GM19438 (cell line): ENCODE results near the gene CCL2.

ENCODE experiments used
- ATAC-seq: cut with Tn5 transposase; IDR thresholded peaks from one replicate; pipeline ENCODE4 v1.9.1; 2021; ENCODE audit warnings: low read depth; ENCODE audit not compliant: unreplicated experiment

The CCL2 gene

DNA sequence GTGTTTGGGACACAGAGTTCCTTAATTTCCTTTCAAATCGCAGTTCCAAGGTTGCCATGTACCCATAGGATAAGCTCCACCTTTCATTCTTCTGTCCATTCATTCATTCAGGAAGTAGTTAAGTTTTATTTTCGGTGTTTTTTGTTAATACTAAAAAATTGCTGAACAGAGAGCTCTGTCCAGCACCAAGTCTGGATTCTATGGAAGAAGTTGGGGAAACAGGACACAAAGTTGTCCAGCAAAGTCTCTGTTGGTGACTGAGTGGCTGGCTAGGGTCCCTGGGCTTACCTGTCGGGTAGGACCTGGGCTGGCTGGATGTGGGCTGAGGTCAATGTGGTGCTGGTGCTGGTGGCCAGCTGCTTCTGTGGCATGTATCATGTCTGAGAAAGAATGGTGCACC, 17.6 kb upstream of the CCL2 start:
- ATAC-seq: no peak

DNA sequence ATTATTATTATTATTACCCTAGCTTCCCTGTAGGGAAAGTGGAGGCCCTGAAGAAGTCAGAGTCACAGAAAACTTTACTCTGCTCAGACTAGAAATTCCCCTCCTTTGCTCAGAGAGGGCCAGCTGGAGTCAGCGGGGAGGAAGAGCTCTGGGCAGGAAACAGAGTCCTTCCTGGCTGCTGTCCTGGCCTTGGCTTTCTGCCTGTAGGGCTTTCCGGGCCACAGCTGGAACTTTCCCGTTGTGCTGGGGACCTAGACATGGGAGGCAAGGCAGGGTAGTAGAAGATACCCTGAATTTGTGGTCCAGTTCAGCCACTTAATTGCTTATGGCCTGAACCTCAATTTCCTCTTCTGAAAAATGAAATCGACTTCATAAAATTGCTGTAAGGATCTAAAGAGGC, 14.0 kb upstream of the CCL2 start:
- ATAC-seq: no peak

DNA sequence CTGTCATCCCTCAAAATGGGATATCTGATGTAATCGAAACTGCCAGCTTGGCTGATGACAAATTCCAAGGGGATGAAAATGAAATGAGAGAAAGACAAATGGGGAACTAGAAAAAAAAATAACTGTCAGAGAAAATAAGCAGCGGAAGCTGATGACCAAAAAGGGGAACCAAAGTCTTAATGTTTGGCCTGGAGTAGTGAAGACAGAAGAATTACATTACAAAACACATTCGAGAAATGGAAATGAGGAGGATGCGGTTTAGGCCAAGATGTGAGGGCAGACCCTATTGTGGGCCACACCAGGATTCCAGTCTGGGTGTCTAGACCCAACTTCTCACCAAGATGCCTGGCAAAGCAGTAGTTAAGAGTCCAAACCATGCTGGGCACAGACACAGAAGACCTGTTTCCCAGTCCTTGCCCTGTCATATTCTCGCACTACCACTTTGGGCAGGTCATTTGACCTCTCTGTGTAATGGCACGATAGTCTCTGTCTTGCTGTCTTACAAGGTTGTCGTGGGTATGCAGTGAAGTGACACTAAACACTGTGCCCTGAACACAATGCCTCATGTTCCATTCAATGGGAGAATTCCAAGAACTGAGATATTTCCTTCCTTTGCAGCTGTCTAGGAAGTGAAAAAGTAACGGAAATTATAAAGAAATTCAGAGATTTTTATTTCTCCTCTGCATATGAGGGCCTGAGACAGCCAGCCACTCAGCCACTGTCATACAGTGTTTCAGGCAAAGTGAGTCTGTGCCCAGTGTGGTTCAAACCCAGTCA, 12.3 kb upstream of the CCL2 start:
- no peak for ATAC-seq

DNA sequence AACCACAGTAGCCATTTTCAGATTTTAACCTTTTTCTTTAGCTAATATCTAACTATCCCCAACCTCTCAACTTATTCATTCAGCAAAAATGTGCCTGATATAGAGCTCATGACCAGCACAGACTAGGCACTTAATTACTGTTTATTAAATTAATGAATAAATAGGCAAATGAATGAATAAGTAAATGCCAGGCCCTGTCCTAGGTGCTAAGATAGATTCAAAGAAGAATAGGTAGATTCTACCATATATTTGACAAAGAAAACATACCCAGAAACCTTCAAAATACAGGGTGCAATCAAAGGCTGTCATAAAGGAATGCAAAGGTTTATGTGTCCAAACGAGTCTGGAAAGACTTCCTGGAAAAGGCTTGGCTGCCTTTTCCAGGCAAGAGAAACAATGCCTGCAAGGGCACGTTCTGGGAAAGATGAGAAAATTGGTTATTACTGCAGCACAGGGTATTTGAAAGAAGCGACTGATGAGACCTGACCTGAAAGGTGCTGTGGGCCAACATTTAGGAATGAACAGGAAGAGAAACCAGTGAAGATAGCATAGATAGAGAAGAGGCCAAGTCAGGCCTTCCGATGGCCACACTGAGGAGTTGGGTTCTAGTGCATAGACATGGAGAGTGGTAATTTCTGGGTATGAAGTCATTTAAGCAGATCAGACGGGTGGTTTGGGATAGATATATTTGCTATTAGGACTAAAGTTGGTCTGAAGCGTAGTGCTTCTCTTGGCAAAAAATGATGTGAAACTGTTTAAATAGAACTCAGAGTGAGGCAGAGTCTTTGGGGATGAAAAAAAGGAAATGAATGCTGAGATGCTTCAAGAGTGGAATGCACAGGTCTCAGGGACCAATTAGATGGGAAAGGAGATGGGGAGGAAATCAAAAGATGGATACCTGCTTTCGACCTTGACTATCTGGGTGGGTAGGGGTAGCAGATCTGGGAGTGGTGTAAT, 11.4 kb upstream of the CCL2 start:
- ATAC-seq: no peak

DNA sequence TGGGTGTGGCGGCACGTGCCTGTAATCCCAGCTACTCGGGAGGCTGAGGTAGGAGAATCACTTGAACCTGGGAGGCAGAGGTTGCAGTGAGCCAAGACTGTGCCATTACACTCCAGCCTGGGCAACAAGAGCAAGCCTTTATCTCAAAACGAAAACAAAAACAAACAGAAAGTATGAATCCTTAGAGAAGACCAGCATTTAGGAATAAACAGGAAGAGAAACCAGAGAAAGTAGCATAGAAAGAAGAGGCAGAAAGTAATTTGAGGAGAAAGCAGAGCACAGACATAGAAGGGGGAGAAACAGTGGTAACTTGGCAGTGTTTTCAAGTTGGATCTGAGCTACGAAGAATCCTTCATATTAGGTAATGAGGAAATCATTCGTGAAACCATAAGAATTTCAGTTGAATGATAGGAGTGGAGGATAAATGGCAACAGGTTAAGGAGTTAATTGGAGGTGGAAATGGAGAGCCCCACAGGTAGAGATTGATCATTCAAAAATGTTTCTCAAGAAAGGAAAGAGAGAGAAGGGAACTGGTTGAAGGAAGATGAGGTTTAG, 9.7 kb upstream of the CCL2 start:
- ATAC-seq: no peak

DNA sequence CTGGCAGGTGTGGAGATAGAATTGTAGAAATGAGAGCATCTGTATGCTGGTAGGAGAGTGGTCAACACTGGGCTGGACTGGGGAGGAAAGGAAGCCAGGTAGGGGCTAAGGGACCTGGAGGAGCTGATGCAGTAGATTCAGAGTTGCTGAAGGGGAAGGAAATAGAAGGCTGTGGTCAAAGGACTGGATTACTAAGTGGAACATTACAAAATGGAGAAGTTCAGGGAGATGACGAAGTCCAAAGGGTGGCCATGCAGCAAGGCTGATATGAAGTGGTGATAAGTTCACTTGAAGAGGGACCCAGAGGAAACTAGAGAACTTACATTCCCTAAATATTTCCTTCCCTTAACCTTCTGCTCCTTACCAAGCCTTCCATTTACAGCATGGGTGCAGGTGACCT, 8.6 kb upstream of the CCL2 start:
- ATAC-seq: no peak

DNA sequence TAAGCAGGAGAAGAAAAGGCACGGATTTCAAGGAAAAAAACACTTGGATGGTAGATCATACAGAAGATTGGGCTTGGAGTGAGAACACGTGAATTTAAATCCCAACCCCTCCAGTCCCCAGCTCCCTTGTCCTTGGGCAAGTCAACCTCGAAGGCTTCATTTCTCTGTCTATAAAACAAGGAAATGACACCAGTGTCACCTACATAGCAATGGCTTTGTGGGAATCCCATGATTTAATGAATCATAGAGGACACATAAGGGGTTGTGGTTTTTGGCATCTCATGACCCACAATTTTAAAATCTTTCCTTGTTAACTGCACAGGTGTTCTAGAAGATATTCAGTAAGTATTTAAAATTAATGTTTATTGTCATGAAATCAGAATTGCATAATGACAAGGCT, 8.2 kb upstream of the CCL2 start:
- ATAC-seq: no peak

DNA sequence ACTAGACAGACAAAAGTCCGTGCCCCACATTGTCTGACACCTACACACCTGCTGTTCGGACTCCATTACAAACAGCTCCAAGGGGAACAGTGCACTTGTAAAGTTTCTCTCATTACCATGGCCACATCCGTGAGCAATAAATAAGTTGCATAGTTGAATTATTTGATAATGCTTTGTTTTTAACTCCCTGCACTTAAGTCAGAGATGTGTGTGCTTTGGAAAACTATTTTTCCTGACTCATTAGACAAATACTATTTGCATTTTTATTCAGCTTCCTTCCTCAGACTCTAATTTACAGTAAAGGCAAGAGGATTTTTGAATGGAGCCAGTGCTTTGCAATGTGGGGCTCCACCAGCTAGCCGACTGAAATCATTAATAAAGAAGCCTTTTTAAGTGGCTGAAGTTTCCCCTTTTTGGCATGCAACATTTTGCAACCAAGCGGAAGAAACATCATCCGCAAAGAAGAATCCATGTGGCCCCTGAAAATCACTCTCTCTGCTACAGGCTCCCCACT, 6.5 kb upstream of the CCL2 start:
- ATAC-seq: no peak

DNA sequence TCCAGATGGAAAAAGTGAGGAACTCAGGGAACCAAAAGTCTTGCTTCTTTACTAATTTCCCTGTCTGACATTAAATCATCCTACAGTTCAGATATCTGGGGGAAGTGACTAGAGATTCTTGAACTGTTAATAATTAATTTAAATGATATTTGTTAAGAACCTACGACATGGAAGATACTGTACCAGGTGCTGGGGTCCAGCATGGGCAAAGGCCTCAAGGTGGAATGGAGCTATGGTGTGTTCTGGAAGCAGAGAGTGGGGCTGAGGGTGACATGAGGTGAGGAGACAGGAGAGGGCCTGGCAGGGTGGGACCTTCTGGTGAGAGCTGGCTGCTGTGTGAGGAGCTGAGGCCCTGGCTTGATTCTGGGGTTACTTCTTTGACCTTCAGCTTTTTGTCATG, 6.0 kb upstream of the CCL2 start:
- no peak for ATAC-seq

DNA sequence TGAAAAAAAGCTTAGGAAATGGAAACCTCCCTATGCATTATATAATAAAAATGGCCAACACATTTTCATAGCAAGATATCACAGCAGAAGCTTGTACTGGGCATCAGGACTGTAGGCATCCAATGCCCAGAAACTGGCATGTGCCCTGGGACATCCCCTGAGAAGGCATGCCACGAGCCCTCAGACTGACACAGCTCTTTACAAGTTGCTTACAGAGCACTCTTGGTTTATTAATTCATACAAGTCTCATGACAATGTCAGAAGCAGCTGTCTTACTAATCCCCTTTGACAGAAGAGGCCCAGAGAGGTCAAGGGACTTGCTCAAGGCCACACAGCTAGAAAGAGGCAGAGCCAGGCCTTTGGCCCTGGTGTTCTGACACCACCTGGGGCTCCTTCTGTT, 5.6 kb upstream of the CCL2 start:
- ATAC-seq: no peak

DNA sequence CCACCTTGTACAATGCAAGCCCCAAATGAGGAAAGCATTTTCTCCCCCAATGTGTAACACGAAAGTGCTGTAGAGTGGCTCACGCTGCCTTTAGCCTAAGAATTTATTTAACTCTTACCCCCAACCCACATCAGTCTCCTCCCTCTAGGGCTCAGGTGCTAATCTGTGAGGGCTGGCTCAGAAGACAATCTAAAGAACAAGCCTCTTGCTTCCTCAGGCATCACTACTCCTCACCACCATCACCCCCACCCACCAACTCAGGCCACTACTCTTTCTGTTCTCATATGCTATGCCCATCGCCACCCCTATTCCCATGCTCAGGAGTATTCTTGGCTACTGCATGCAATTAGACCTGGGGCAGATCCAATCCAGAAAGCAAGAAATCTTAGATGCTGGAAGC, 3.9 kb upstream of the CCL2 start:
- ATAC-seq: no peak

DNA sequence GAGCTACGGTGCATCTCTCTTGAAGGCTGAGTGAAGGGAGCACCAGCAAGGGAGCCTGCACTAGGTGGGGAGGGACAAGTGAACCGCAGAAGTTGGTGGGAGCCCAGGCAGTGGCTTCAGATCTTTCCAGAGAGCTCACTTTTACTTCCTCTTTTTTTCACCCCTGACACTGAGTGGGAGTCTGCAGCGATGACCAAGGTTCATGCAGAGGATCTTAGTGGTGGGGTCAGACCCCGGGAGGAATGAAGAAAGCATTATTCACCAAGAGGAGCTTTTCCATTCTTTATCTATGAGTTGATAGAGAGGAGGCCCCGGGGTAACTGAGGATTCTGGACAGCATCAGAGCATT, 3.0 kb upstream of the CCL2 start:
- ATAC-seq: no peak

DNA sequence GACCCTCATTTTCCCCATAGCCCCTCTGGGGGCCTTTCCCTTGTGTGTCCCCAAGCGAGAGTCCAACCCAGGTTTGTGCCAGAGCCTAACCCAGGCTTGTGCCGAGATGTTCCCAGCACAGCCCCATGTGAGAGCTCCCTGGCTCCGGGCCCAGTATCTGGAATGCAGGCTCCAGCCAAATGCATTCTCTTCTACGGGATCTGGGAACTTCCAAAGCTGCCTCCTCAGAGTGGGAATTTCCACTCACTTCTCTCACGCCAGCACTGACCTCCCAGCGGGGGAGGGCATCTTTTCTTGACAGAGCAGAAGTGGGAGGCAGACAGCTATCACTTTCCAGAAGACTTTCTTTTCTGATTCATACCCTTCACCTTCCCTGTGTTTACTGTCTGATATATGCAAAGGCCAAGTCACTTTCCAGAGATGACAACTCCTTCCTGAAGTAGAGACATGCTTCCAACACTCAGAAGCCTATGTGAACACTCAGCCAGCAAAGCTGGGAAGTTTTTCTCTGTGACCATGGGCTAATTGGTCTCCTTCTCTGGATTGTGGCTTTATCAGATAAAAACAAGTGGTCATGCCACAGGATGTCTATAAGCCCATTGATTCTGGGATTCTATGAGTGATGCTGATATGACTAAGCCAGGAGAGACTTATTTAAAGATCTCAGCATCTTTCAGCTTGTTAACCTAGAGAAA, 2.5 kb upstream of the CCL2 start:
- ATAC-seq: no peak

DNA sequence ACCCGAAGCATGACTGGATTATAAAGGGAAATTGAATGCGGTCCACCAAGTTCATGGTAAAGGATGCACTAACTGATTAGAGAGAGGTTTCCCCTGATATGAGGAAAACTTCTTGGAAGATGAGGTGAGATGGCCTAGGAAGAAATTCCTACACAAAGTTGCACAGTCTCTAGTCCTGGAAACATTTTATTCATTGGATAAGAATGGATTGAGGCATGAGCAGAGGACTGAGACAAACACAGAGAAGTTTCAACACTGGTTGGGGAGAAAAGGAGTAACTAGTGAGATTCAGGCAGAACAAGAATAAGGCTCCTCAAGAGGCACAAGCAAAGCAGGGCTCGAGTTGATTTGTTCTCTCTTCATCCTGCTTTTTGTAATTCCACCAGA, 2.0 kb upstream of the CCL2 start:
- ATAC-seq: no peak

DNA sequence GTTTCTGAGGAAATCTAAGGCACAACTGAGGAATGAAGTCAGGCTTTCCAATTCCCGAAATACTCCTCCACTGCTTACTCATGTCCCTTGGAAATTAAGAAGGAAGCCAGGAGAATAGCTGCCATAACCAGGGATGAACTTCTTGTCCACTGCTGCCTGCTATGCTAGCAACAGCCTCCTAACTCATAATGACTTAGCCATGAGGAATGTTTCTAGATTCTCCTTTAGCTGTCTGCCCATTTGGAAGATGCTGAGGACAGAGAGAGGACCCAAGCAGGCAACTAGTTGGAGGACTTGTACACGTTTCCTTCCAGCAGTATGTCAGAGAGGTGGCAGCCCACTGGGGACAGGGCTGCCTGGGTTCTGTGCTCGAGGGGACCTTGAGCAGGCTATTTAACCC, 939 bp upstream of the CCL2 start:
- ATAC-seq: no peak

DNA sequence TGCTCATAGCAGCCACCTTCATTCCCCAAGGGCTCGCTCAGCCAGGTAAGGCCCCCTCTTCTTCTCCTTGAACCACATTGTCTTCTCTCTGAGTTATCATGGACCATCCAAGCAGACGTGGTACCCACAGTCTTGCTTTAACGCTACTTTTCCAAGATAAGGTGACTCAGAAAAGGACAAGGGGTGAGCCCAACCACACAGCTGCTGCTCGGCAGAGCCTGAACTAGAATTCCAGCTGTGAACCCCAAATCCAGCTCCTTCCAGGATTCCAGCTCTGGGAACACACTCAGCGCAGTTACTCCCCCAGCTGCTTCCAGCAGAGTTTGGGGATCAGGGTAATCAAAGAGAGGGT, 272 bp downstream of the CCL2 start:
- ATAC-seq: no peak

DNA sequence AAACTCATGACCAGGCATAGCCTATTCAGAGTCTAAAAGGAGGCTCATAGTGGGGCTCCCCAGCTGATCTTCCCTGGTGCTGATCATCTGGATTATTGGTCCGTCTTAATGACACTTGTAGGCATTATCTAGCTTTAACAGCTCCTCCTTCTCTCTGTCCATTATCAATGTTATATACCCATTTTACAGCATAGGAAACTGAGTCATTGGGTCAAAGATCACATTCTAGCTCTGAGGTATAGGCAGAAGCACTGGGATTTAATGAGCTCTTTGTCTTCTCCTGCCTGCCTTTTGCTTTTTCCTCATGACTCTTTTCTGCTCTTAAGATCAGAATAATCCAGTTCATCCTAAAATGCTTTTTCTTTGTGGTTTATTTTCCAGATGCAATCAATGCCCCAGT, 756 bp downstream of the CCL2 start:
- ATAC-seq: no peak

DNA sequence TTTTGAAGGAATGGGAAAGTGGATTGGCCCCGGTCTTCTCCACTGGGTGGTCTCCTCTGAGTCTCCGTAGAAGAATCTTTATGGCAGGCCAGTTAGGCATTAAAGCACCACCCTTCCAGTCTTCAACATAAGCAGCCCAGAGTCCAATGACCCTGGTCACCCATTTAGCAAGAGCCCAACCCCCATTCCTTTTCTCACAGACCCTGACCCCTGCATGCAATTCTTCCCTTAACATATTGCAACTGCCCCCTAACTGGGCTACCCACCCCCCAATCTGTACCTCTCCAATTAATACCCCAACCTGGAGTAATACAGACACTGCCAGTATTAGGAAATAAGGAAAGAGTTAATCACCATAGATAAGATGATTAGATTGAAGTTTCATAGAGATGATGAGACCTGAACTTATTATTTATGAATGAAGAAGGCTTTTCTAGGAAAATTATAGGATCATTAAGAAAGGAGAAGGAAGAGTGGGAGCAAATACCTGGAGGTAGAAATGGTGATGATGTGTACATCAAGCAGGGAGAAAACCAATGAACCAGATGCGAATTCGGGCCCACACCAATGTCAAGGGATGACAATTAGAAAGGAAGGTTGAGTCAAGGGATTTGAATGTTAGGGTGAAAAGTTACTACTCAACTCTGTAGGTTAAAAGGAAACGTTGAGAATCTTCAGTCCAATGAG, 2.4 kb downstream of the CCL2 start:
- ATAC-seq: no peak

DNA sequence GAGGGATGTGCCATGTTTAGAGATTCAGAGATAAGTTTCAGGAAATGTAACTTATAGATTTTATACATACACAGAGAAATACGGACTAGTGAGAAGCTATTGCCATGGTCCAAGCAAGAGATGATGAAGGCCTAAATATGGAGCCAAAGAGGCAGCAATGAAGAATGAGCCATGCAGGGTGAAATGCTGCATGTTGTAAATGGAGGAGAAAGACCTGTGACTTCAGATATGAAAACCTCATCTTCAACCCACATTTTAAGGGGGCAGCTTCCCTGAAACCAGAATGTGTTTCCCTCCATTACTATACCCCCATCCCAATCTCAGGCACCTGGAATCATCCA, 2.9 kb downstream of the CCL2 start:
- ATAC-seq: no peak

DNA sequence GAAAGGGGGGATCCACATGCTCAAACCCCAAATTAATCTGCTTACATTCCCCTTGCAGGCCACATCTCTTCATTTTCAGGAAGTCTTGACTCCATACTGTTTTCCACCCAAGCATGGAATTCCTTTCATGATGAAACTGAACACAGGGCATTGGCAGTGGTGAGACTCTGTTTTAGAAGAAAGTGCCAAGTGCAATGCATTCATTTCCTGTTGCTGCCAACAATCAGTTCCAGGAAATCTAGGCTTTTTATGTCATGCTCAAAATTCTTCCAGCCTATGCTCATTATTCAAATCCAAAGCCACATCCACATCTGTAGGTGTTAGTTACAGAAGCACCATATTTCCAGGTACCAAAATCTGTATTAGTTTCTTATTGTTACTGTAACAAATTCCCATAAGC, 4.1 kb downstream of the CCL2 start:
- no peak for ATAC-seq

DNA sequence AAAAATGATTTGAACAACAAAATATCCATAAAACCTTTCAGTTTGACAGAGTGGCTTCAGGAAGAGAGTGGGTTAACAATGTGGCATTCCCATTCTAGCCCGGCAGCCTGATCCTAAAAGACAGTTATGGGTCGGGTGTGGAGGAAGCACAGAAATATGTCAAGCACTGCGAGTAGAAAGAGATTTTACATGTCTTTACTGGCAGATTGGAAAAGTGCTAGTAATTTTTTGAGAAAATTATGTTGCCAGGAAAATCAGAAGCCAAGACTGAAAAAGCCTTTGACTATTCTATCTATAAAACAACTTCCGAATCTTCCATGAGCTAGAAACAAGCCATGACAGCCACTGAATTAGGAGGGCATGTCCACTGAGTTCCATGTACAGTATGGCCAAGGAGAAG, 5.8 kb downstream of the CCL2 start:
- ATAC-seq: no peak
